CD4-positive, alpha-beta T cell treated with Interferon gamma for 1 hour (primary cell): ENCODE data around the gene CCNY.

Source experiments
- DNase-seq: peaks from one replicate; pipeline ENCODE4 v3.0.0-alpha.2; 2020

Gene CCNY

DNA sequence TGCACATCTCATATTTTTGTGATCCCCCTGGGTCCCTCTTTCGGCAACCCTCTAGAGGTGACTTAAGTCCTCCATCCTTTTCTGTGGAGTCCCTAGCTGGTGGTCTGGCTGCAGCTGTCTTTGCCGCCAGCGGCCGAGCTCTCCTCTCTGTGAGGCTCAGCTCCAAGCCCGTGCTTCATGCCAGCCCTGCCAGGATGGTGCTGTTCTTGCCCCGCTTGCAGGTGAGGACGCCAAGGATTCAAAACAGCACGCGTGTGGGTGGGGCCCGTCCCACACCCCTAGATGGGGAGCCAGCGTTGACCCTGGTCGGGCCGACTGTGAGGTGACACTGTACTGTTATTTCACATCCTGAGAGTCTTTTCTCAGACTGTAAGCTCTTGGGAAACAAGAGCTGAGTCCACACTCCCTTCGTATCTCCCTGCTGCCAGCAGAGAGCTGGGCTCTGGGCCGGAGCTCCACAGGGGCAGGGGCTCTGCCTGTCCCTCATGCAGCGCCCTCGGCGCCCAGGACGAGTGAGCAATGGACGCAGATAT, 232.2 kb downstream of the CCNY start:
- DNase-seq = no peak

DNA sequence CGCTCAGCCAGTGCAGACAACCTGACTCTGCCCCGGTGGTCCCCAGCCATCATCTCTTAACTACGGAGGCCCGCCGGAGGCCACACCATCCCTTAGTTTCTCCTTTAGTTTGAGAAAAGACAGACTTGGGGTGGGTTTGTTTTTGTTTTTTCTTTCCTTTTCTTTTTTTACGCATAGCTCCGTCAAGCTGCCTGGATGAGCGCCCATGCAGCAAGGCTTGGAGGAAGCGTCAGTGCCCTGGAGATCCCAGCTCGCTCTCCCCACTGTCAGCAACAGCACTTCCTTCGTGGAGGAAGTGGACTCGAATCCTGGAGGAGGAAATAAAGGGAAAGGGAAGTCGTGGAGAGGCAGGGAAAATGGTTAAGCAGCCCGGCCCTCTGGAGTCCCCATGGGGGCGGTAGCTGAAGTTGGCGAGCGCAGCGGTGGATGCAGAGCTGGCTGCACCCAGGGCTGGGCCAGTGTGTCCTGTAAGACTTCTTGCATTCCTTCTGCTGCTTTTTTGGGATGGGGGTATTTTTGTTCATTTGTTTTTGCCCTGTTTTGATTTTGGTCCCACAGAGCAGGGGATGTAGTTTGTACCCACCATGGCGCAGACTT, 232.9 kb downstream of the CCNY start:
- no peak for DNase-seq

DNA sequence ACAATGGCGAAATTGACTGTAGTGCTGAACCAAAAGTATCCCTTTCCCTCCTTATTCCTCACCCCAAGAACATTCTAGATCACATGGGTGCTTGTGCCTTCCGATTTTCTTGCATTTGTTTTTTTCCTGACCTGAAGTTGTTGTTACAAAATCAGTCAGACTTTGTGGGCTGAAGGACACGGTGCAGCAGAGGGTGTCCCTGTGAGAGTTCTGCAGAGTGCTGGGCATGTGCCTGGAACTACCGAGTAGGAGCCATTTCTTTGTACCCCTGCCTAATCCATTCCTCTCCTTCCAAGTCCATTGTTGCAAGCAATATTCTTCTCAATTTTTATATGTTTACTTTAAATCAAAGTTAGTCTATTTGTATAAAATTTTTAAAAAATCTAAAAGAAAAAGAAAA, 233.5 kb downstream of the CCNY start:
- DNase-seq = no peak

GRCh38 chr10:35570397-35570796, 234.1 kb downstream of the CCNY start:
- no peak for DNase-seq

- DNase-seq = no peak
These were observed 236.3 kb downstream of the CCNY start for GRCh38 chr10:35572583-35572982.

DNA sequence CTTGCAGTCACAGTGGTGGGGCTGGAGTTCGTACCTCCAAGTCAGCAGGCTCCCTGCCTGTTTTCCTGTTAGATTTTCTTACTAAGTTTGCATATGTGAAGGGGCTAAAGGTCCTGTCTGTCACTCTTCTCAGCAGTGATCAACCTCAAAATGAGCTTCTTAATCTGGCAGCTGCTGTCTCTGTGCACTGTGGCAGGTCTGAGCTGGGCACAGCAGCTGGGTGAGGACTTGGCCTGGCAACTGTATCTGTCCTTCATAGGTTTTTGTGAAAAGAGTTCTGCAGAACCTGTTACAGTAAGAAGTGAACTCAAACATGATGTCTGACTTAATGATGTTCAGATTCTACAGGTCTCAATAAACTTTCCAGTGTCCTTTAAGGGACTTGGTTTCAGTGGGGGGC, 237.5 kb downstream of the CCNY start:
- DNase-seq = no peak

GRCh38 chr10:35574924-35575352, 238.6 kb downstream of the CCNY start:
- DNase-seq = no peak

DNA sequence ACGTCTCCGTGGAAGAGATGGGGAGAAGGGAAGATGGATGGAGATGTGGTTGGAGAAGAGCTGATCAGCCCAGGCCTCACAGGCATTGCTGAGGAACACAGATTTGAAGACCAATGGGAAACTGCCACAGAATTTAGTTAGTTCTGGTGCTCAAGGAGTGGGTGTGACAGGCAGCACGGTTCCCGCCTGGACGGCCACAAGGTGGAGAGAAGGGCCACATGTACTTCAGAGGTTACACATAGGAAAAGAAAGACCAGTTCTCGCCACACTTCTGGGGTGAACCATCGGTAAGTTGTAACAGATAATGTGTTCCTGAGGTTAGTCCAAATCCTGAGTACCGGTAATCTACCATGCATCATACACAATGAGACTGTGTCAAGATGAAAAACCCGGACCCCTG, 239.3 kb downstream of the CCNY start:
- DNase-seq = no peak

GRCh38 chr10:35576730-35577129, 240.4 kb downstream of the CCNY start:
- no peak for DNase-seq

DNA sequence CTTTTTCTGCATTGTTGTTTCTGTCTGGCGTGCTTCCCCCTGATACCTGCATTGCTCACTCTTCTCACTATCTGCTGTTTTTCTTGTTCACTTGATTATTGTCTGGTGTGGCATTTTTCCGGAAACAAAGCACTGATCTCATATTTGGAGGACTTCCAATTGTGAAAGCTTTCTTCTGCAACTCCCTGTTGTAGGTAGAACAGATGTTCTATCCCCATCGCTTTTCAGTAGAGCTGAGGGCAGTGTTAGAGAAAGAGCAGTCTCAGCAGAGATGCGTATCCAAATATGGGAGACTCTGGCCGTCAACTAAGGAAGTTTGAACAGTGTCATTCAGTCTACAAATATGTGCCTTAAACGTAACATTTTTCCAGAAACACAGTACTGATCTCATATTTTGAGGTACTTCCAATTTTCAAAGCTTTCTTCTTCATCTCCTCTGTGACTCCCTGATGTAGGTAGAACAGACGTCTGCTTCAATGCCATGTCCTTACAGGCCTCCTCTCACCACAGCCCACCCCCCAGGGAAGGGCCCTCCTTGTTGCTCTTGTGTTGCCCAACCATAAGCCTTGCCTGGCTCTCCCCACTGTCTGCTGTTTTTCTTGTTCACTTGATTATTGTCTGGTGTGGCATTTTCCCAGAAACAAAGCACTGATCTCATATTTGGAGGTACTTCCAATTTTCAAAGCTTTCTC, 241.8 kb downstream of the CCNY start:
- no peak for DNase-seq

GRCh38 chr10:35578618-35578956, 242.3 kb downstream of the CCNY start:
- DNase-seq = no peak

DNA sequence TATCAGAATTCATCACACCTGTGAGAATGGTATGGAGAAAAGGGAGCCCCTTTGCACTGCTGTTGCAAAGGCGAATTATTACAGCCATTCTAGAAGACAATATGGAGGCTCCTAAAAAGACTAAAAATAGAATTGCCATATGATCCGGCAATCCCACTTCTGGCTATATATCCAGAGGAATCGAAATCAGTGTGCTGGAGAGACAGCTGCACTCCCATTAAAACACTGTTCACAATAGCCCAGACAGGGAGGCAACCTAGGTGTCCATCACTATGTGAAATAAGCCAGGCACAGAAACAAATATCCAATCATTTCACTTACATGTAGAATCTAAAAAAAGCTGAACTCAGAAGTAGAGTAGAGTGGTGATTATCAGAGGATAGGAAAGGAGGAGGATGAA, 242.8 kb downstream of the CCNY start:
- no peak for DNase-seq

DNA sequence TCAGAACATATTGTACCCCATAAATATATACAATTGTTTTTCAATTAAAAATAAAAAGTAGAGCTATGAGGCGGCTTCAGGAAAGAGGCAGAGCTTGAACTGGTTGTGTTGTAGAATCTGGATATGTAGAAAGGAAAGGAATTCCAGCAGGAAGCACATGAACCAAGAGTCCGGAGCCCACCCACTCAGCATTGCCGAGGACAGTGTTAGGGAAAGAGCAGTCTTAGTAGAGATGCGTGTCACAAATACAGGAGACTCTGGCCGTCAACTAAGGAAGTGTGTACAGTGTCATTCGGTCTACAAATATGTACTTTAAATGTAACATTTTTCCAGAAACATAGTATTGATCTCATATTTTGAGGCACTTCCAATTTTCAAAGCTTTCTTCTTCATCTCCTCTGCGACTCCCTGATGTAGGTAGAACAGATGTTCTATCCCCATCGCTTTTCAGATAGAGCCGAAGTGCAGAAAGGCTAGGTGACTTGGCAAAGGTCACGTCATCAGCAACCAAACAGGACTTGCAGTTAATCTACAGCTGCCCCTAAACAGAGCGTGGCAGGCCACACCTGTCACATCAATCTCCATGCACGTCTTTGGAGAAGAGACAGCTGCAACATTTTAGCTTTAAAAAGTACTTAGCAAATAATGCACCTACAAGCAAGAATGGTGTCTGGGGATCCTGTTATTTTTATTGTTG, 243.6 kb downstream of the CCNY start:
- no peak for DNase-seq

- no peak for DNase-seq
These were observed 244.1 kb downstream of the CCNY start for GRCh38 chr10:35580423-35580770.

GRCh38 chr10:35581655-35582054, 245.3 kb downstream of the CCNY start:
- DNase-seq = no peak

GRCh38 chr10:35584946-35585345, 248.6 kb downstream of the CCNY start:
- no peak for DNase-seq

DNA sequence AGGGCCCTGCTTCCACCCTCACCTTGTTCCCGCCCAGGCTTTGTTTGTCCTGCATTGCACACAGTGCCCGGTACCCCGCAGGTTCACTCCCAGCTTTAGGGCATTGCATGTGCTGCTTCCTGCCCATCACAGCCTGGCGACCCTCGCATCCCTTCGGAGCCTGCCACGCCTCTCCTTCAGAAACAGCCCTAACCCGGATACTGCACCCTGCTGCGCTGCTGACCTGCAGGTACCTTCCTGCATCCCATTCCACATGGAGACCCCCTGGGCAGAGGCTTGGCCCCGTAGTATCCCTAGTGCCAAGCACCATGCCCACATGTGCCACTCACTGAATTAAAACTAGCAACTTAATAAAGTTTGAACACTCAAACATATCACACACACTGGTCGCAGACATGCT, 249.0 kb downstream of the CCNY start:
- no peak for DNase-seq

DNA sequence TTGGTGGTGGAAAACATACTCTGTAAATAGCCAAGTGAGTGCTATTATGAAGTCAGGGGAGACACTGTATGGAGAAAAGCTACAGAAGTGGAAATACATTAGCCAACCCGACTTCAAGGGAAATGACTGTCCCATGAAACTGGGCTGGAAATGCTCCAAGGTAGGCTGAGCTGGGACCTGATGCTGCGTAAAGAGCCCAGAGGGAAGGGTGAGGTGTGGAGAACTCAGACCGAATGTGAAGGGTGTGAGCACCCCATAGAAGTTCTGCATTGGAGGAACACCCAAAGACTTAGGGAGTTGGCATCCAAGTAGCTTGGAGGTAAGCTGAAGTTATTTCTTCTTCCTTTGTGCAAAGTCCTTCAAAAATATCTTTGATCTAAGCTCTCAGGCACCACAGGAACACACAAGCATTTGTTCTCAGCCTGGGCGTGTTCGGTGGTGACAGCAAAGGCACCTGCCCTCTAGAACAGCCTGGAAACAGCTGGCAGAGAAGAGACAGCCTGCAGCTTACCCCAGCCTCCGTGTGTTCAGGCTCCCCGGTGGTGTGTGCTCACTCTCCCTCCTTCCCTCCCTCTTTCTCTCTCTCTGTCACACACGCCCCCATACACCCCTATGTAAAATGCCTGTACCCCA, 249.7 kb downstream of the CCNY start:
- DNase-seq = no peak

GRCh38 chr10:35588836-35589235, 252.5 kb downstream of the CCNY start:
- DNase-seq = no peak

DNA sequence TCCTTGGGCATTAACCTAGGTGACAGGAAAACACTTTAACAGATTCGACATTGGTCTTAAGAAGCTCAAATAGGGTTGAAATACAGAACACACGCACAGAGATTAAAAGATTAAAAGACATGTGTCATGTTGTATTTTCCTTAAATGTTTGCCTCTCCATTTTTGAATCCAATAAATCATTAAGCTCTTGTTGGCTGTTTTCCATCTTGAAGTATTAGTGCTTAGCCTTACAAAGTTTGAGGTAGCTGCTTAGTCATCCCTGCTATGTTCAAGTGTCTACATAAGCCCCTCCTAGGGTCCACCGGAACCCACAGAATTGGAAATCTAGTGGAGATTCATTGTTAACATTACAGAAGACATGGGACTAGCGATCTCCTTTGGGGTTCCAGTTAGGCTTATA, 256.1 kb downstream of the CCNY start:
- no peak for DNase-seq

DNA sequence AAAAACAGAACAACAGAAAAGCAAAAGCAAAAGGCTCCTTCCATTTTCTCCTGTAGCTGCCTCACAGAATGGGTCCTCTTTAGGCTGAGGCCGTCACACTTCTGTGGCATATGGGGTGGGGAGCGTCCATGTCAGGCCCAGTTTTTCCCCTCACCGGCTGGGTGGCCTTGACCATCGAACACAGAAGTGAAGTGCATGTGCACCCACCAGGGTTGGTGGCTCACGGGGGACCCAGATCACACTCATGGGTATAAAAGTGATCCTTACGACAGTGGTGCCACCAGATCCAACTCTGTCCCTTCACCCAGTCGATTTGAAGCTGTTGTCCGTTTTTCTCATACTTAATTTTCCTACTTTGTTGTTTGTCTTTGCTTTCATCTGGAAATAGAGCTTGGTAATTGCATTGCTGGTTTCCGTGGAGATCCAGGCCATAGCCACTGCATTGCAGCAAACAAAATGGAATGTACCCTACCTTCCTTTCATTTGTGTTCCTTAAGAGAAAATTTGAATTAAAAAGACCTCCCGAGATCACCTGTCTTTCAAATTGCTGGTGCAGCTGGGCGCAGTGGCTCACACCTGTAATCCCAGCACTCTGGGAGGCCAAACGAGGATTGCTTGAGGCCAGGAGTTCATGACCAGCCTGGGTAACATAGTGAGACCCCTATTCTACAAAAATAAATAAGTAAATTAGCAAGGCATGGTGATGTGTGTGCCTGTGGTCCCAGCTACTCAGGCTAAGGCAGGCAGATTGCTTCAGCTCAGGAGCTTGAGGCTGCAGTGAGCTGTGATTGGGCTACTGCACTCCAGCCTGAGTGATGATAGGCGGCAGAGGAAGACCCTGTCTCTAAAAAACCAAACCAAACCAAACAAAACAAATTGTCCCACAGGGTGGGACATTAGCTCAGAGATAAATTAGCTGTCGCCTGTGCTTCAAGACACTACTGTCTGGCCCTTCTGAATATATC, 258.1 kb downstream of the CCNY start:
- no peak for DNase-seq

DNA sequence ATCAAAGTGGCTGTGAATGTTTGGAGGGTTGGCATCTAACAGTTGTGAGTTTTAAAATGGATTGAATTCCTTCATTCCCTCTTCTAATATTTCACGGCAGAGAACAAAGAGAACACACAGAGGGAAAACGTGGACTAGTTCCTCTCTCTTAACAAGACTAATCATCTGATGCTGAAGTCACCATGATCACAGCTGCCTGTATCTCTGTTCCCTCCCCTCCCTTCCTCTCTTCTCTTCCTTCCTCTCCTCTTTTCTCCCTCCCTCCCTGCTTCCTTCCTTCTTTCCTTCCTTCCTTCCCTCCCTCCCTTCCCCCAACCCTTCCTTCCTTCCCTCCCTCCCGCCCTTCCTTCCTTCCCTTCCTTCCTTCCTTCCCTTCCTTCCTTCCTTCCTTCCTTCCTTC, 258.8 kb downstream of the CCNY start:
- DNase-seq = no peak

DNA sequence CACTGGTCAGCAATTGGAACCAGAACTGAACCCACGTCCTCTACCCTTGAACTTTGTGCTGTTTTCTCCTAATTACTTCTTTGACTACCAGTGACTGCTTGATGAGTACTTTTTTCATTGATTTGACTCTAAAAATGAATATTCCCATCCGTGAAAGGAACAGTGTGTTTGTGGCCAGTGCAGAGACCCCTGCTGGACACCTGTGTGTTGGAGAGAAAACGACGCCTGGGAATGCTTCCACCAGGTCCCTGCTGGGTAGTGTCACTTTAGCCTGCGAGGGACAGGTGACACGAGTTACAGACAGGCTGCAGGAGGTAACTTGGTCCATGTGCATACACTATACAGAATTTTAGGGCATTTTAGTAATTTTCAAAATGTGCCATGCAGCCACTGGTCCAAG, 262.1 kb downstream of the CCNY start:
- no peak for DNase-seq
